ENCODE measurements around the gene SAA1. TPM values are rescaled to one million over a fixed set of nuclear protein-coding genes. Genes with fewer than 3 reads are reported as not detected.
A peak's percentile ranks its signal among the peaks of the same experiment; 100 is the strongest.
"Not testable (repeated sequence)": the region's sequence is repeated elsewhere in the genome, so short reads cannot be mapped to it uniquely, and the experiment has no call there.

The SAA1 gene
- total RNA-seq, 1 donor from 2014 or later, result not detected

DNA sequence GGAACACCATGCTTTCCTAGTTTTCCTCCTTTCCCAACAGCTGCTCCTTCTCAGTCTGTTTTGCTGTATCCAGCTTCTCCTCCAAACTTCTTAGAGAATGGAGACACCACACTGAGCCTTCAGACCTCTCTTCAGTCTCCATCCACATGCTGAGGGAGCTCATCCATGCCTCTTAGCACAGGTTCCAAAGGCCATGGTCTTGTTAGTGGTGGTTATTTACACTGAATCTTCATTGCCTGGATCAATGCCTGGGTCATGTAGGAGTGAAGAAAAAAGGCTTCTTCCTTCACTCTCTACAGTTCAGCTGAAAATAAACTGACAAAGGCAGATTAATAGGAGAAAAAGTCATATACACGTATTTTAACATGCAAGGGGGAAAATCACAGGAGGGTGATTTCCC, 26.4 kb upstream of the SAA1 start:
- TF ChIP-seq, protein P1, sequence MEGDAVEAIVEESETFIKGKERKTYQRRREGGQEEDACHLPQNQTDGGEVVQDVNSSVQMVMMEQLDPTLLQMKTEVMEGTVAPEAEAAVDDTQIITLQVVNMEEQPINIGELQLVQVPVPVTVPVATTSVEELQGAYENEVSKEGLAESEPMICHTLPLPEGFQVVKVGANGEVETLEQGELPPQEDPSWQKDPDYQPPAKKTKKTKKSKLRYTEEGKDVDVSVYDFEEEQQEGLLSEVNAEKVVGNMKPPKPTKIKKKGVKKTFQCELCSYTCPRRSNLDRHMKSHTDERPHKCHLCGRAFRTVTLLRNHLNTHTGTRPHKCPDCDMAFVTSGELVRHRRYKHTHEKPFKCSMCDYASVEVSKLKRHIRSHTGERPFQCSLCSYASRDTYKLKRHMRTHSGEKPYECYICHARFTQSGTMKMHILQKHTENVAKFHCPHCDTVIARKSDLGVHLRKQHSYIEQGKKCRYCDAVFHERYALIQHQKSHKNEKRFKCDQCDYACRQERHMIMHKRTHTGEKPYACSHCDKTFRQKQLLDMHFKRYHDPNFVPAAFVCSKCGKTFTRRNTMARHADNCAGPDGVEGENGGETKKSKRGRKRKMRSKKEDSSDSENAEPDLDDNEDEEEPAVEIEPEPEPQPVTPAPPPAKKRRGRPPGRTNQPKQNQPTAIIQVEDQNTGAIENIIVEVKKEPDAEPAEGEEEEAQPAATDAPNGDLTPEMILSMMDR (conservative IDR thresholded peaks at IDR 0.05), result no peak
- DNase-seq (ENCODE audit: extremely low spot score, unreplicated experiment), result no peak
- Mint-ChIP-seq H3K4me3 (no peak overlapping the region), H3K27me3 (peaks cover 33% of the 10 kb centered on the region), H3K9me3 (no peaks in the 10 kb centered on the region), H3K4me1 (ENCODE audit: unreplicated experiment) (no peaks in the 10 kb centered on the region), H3K27ac (no peak overlapping the region), H3K36me3 (no peaks in the 10 kb centered on the region)

- Mint-ChIP-seq H3K27ac (no peak overlapping the region), H3K4me1 (ENCODE audit: unreplicated experiment) (no peaks in the 10 kb centered on the region), H3K4me3 (no peak overlapping the region), H3K36me3 (no peaks in the 10 kb centered on the region), H3K9me3 (no peaks in the 10 kb centered on the region), H3K27me3 (peaks cover 14% of the 10 kb centered on the region)
- TF ChIP-seq, protein P1 (conservative IDR thresholded peaks at IDR 0.05), result peak; percentile 86
- DNase-seq (ENCODE audit: extremely low spot score, unreplicated experiment), result no peak
These were observed 22.2 kb upstream of the SAA1 start for GRCh38 chr11:18243783-18244362.

- Mint-ChIP-seq H3K4me3 (no peak overlapping the region), H3K9me3 (no peaks in the 10 kb centered on the region), H3K27ac (no peak overlapping the region), H3K27me3 (peaks cover 9% of the 10 kb centered on the region), H3K4me1 (ENCODE audit: unreplicated experiment) (no peaks in the 10 kb centered on the region), H3K36me3 (no peaks in the 10 kb centered on the region)
- TF ChIP-seq, protein P1 (conservative IDR thresholded peaks at IDR 0.05), result no peak
- no peak for DNase-seq (ENCODE audit: extremely low spot score, unreplicated experiment)
These were observed 20.7 kb upstream of the SAA1 start for GRCh38 chr11:18245396-18245795.

DNA sequence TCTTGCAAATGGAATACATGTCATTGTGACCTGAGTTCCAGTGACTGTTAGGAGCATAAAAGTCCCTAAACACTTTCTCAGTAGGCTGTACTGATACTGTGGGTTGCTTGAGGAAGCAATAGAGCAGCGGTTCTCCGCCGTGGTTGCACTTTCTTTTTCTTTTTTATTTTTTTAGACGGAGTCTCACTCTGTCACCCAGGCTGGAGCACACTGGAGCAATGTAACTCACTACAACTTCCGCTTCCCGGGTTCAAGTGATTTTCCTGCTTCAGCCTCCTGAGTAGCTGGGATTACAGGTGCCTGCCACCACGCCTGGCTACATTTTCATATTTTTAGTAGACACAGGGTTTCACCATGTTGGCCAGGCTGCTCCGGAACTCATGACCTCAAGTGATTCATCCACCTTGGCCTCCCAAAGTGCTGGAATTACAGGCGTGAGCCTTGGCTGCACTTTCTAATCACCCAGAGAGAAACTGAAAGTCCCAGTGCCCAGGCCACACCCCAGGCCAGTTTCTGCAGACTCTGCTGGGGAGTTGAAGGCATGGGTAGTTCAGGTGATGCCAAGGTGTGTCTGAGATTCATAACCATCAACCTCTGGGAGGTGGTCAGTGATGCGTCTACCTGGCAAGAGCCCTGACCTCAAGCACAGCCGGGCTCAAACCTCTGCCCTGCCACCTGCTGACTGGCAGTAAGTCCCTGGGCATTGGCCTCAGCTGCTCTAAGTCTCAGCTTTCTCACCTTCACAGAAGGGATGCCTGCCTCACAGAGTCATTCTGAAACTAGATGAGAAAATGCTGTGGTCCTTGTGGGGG, 19.5 kb upstream of the SAA1 start:
- H3K4me3 Mint-ChIP-seq; H3K27me3 Mint-ChIP-seq; H3K9me3 Mint-ChIP-seq; H3K36me3 Mint-ChIP-seq; H3K4me1 Mint-ChIP-seq (ENCODE audit: unreplicated experiment); DNase-seq (ENCODE audit: extremely low spot score, unreplicated experiment); H3K27ac Mint-ChIP-seq: not testable (repeated sequence)

- H3K27me3 Mint-ChIP-seq; H3K9me3 Mint-ChIP-seq; H3K4me1 Mint-ChIP-seq (ENCODE audit: unreplicated experiment); H3K4me3 Mint-ChIP-seq; DNase-seq (ENCODE audit: extremely low spot score, unreplicated experiment); H3K27ac Mint-ChIP-seq; H3K36me3 Mint-ChIP-seq: not testable (repeated sequence)
These were observed 18.9 kb upstream of the SAA1 start for GRCh38 chr11:18247191-18247581.

DNA sequence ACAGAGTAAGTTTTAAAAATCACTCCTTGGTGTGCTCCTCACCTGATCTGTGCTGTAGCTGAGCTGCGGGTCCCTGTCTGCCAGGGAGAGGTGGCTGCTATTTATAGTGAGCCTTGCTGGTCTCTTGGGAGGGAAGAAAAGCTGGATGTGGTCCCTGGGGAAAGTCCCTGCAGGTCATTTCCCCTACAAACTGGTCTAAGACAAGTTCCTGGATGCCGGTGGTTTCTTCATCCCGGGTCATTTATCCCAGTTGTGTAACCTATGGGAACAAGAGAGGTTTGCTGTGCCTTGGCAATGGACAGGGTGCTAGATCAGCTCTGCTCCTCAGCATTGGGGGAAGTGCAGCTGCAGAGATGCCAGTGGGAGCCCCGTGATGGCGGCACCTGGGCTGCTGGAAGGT, 17.5 kb upstream of the SAA1 start, which contains the start of gene SAA2:
SAA2 (minus strand) TSS at position 108 of the 400 bp plus-strand sequence. CDS start 657 bp downstream, outside the sequence.
- Mint-ChIP-seq H3K27ac (no peak within 1 kb of the TSS), H3K36me3 (no peaks in the 10 kb centered on the region), H3K9me3 (no peaks in the 10 kb centered on the region), H3K4me3 (no peak within 1 kb of the TSS), H3K4me1 (ENCODE audit: unreplicated experiment) (no peaks in the 10 kb centered on the region), H3K27me3 (peaks cover 3% of the 10 kb centered on the region)
- DNase-seq (ENCODE audit: extremely low spot score, unreplicated experiment), result no peak
- TF ChIP-seq, protein P1 (conservative IDR thresholded peaks at IDR 0.05), result no peak

Measured in type B pancreatic cell (in vitro differentiated cells).